Sigmoid colon (tissue), 7 donors: ENCODE data around the gene FNIP2. TPM values are rescaled to one million over a fixed set of nuclear protein-coding genes. Genes with fewer than 3 reads are reported as not detected.
A peak's percentile ranks its signal among the peaks of the same experiment; 100 is the strongest.

Experiments
- DNase-seq: peaks from one replicate; pipeline ENCODE4 v3.0.0-alpha.2; 2019
- H3K27ac ChIP-seq, 4 donors: fragments of 200-600 bp; sonication (generic); one replicate each; pipeline ENCODE4 v1.5.1; 2016 to 2019; ENCODE audit warnings: mild to moderate bottlenecking in 1 of 4
- H3K27me3 ChIP-seq, 3 donors: fragments of 200-600 bp; sonication (generic); one replicate each; pipeline ENCODE4 v1.5.1; 2019; ENCODE audit warnings: mild to moderate bottlenecking in 1 of 3
- H3K36me3 ChIP-seq, 4 donors: fragments of 200-600 bp; sonication (generic); one replicate each; pipeline ENCODE4 v1.5.1; 2016 to 2019
- H3K4me1 ChIP-seq, 4 donors: fragments of 200-600 bp; sonication (generic); one replicate each; pipeline ENCODE4 v1.5.1; 2017 to 2019
- H3K4me3 ChIP-seq, 4 donors: fragments of 200-600 bp; sonication (generic); one replicate each; pipeline ENCODE4 v1.5.1; 2017 to 2019; ENCODE audit warnings: mild to moderate bottlenecking in 2 of 4, moderate library complexity in 1 of 4
- H3K9me3 ChIP-seq, 4 donors: fragments of 200-600 bp in 3 of 4; sonication (generic) in 3 of 4; one replicate each; pipeline versions ENCODE4 v1.5.1 to v1.6.1; 2013 to 2019
- CTCF ChIP-seq, 4 experiments: fragments of 450-650 bp in 3 of 4; fragments of 200-600 bp in 1 of 4; IDR thresholded peaks; one replicate each; pipeline ENCODE4 v1.5.1; 2016 to 2019; ENCODE audit warnings: antibody characterized with exemption in 4 of 4, mild to moderate bottlenecking in 3 of 4, moderate library complexity in 2 of 4
- EP300 ChIP-seq, 4 donors: sonication (generic); formaldehyde crosslinking; IDR thresholded peaks; one replicate each; pipeline ENCODE4 v1.6.1; 2017; ENCODE audit warnings: antibody characterized with exemption in 4 of 4
- POLR2A ChIP-seq, 2 donors: fragments of 450-650 bp; IDR thresholded peaks; one replicate each; pipeline ENCODE4 v1.6.1; 2016; ENCODE audit warnings: antibody characterized with exemption in 2 of 2, mild to moderate bottlenecking in 2 of 2, moderate library complexity in 2 of 2
- POLR2AphosphoS5 ChIP-seq, 4 donors: sonication (generic); formaldehyde crosslinking; IDR thresholded peaks; one replicate each; pipeline ENCODE4 v1.6.1; 2017; ENCODE audit warnings: antibody characterized with exemption in 4 of 4
- WGBS, 2 donors: extraction: QIAGEN DNeasy Blood & Tissue Kit; methylation state at CpG; one replicate each; pipeline ENCODE4 v1.1.7; 2013; 5-methylcytosine and 5-hydroxymethylcytosine counted together
- intact Hi-C: fragments of 100-400 bp; cut with DNase I; formaldehyde crosslinking; loops from one replicate; pipeline ENCODE4 v1.15.1; 2023
- polyA plus RNA-seq, 3 donors: library from polyadenylated mRNA; stranded (reverse); fragments of 200-250 nt; gene quantifications; one replicate each; pipeline ENCODE4 v1.2.3, GENCODE V29; 2013
- total RNA-seq, 4 donors: library from RNA; depleted of rRNA; stranded (reverse); fragments of >200 nt; gene quantifications; one replicate each; pipeline ENCODE4 v1.1.0, GENCODE V29; 2016
- donor health status: healthy with polysubstance abuse.
- donor health status: Bipolar disorder and iron deficiency.
- donor health status: healthy.

Gene FNIP2
- total and polyA plus RNA-seq, 7 donors: 14.4 to 38.9 (median 35.2) TPM

GRCh38 chr4:158930639-158930972 is 161.8 kb downstream of the FNIP2 start:
- H3K36me3 ChIP-seq: no peaks in the 10 kb centered on the region
- no peak for DNase-seq
- H3K4me3 ChIP-seq: no peak overlapping the region
- no peaks in the 10 kb centered on the region for H3K27me3 ChIP-seq
- intact Hi-C loops: no loop called here
- H3K4me1 ChIP-seq: no peaks in the 10 kb centered on the region
- no peaks in the 10 kb centered on the region for H3K9me3 ChIP-seq
- TF ChIP-seq EP300 (IDR thresholded peaks at IDR 0.05) (no peak), POLR2AphosphoS5 (IDR thresholded peaks at IDR 0.05) (no peak), CTCF (IDR thresholded peaks at IDR 0.05) (no peak), POLR2A (IDR thresholded peaks at IDR 0.05) (no peak)
- H3K27ac ChIP-seq: no peak overlapping the region

- no peaks in the 10 kb centered on the region for H3K36me3 ChIP-seq
- no peaks in the 10 kb centered on the region for H3K4me1 ChIP-seq
- no peaks in the 10 kb centered on the region for H3K9me3 ChIP-seq
- no peak overlapping the region for H3K27ac ChIP-seq
- 79 to 86% methylated on average over 2 of the region's 2 CpGs for WGBS, 2 donors
- no peaks in the 10 kb centered on the region for H3K27me3 ChIP-seq
- TF ChIP-seq POLR2AphosphoS5 (IDR thresholded peaks at IDR 0.05) (no peak), EP300 (IDR thresholded peaks at IDR 0.05) (no peak), POLR2A (IDR thresholded peaks at IDR 0.05) (no peak), CTCF (IDR thresholded peaks at IDR 0.05) (no peak)
- no peak overlapping the region for H3K4me3 ChIP-seq
- intact Hi-C loops: no loop called here
- DNase-seq: no peak
These were observed 164.4 kb downstream of the FNIP2 start for GRCh38 chr4:158933236-158933635.

GRCh38 chr4:158934996-158935669 is 166.3 kb downstream of the FNIP2 start:
- no peak for TF ChIP-seq CTCF (IDR thresholded peaks at IDR 0.05)
- TF ChIP-seq POLR2A (IDR thresholded peaks at IDR 0.05): no peak
- TF ChIP-seq EP300 (IDR thresholded peaks at IDR 0.05): no peak
- TF ChIP-seq POLR2AphosphoS5 (IDR thresholded peaks at IDR 0.05): no peak
- WGBS, 2 donors: 93% methylated on average over 6 of the region's 6 CpGs
- intact Hi-C loops: no loop called here

GRCh38 chr4:158936238-158936637 is 167.4 kb downstream of the FNIP2 start:
- WGBS, 2 donors: 80% methylated on average over 6 of the region's 6 CpGs
- intact Hi-C loops: no loop called here
- H3K36me3 ChIP-seq: no peaks in the 10 kb centered on the region
- TF ChIP-seq POLR2A (IDR thresholded peaks at IDR 0.05): no peak
- no peak for TF ChIP-seq CTCF (IDR thresholded peaks at IDR 0.05)
- DNase-seq: no peak
- no peaks in the 10 kb centered on the region for H3K9me3 ChIP-seq
- no peaks in the 10 kb centered on the region for H3K27me3 ChIP-seq
- no peak overlapping the region for H3K4me3 ChIP-seq
- no peaks in the 10 kb centered on the region for H3K4me1 ChIP-seq
- peak overlapping the region in 2 of 4 donors; percentile 11 to 40 for H3K27ac ChIP-seq

More at GRCh38 chr4:158934996-158935669, 166.3 kb downstream of the FNIP2 start:
- H3K4me1 ChIP-seq: no peaks in the 10 kb centered on the region
- H3K4me3 ChIP-seq: no peak overlapping the region
- H3K36me3 ChIP-seq: no peaks in the 10 kb centered on the region
- H3K27me3 ChIP-seq: no peaks in the 10 kb centered on the region
- DNase-seq: no peak
- no peak overlapping the region for H3K27ac ChIP-seq
- no peaks in the 10 kb centered on the region for H3K9me3 ChIP-seq
